ENCODE results near the gene ZNF77.
"Not testable (repeated sequence)": the region's sequence is repeated elsewhere in the genome, so short reads cannot be mapped to it uniquely, and the experiment has no call there.

Gene ZNF77

GRCh38 chr19:2906631-2907195, 38.1 kb downstream of the ZNF77 start:
- DNase-seq = no peak

GRCh38 chr19:2905918-2906519, 38.8 kb downstream of the ZNF77 start:
- DNase-seq = no peak

DNA sequence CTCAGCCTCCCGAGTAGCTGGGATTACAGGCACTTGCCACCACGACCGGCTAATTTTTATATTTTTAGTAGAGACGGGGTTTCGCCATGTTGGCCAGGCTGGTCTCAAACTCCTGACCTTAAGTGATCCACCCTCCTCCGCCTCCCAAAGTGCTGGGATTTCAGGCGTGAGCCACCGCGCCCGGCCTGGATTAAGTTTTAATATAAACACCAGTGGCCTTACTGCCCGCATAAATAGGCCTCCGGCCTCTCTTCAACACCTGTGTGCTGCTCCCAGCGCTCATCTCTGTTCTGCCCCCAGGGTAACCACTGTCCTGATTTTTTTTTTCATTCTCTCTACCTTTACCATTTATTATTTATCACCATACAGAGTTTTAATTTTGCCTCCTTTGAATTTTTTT, 41.4 kb downstream of the ZNF77 start:
- not testable (repeated sequence) for DNase-seq

DNA sequence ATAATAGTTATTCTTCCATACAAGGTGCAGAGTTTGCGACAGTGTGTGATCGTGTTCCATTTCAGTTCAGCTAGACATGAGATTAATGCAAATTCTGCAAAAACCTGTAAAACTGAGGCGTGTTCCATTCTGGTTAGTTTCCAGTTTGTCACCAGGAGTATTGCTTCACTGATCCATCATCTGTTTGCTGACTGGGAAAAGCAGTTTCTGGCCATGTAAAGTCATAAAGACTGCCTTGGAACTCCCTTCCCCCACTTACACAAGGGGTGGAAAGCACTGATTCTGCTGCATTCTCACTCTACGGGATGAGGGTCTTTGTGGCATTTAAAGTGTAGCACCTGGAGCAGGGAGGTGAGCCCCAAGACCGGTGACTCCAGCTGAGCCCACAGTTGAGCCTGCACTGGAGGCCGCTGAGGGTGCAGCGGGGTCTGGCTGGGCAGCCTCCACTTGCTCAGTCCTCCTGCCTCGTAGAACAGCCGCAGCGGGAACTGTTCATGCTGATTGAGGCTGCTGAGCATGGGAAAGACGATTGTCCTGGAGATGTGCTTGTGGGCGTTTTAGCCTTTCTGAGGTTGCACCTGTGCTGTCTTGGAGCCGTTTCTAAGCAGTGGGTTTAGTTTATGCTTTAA, 42.1 kb downstream of the ZNF77 start:
- DNase-seq = no peak

DNA sequence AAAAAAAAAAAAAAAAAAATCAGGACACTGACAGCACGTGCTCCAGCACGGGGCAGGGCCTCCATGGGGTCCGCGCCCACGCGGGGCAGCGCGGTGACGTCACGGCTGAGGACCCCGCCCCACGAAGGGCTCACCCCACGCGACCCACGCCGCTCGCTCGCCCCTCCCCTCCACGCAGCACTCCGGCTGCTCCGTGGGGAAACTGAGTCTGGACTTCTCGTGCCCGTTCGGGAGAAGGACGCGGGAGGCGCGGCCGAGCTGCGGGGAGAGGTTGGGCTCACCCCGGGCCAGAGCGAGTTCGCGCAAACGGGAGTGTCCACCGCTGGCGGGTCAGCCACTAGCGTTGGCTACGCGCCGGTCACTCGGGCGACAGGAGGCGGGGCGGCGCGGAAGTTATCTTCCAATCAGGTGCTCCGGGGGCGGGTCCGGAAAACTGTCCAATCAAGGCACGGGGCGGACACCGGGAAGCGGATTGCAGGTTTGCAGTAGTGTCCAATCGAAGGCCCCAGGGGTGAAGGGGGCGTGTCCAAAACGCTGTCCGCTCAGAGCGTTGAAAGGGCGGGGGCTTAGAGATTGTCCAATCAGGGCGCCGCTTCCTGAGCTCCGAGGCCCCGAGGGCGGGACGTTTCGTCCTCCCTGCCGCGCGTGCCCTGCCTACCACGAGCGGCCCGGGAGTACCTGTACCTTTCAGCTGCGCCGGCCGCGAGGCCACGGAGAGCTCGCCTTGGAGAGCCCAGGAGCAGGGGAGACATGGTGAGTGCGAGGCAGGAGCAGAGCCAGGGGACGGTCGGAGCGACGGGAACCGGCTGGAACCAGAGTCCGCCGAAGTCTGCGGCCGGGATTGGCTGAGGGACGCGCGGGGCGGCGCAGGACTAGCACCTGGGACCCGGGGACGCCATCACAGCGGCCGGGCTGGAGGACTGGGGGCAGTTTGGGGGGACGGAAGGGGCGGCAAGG, 44.2 kb downstream of the ZNF77 start, which contains the start of gene ZNF57:
Gene ZNF57 (plus strand): TSS at position 633 of the 957 bp plus-strand sequence. CDS start 118 bp downstream, at position 751.
- peak; percentile 80 for DNase-seq

DNA sequence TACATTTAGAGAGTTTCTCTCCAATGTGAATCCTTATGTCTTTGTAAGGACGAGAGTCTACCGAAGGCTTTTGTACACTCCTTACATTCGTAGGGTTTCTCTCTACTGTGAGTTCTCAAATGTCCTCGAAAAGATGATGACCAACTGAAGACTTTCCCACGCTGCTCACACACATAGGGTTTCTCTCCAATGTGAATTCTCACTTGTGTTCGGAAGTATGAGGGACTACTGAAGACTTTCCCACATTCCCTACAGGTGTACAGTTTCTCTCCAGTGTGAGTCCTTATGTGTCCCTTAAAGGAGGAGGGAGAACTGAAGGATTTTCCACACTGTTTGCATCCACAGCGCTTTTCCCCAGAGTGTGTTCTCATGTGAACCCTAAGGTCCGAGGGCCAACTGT, 48.1 kb downstream of the ZNF77 start:
- DNase-seq = no peak

- DNase-seq = not testable (repeated sequence)
These were observed 54.2 kb downstream of the ZNF77 start for GRCh38 chr19:2890531-2890930.

DNA sequence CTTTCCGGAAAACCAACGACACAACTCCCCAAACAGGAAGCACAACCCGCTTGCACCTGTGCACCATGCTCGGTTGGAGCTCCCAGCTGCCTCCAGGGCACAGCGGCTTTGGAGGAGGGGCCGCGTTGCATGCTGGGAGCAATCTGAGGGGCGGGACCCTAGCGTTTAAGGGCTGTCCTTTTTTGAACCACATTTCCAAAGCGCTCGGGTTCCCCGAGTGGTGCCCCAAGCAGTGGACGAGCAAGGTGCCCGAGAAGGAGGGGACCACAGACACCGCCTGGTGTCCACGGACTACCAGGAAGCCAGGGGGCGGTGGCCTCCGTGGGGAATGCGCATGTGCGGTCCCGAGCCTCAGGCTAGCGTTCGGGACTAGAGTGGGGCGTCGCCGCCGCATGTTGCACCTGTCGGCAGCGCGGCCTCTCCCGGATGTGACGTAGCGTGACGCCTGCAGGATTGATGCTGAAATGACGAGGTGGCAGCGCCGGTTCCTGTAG, 56.0 kb downstream of the ZNF77 start:
- no peak for DNase-seq

- DNase-seq = no peak
These were observed 57.3 kb downstream of the ZNF77 start for GRCh38 chr19:2887391-2887914.

GRCh38 chr19:2885736-2886135, 59.0 kb downstream of the ZNF77 start:
- DNase-seq = no peak

- DNase-seq = no peak
These were observed 60.9 kb downstream of the ZNF77 start for GRCh38 chr19:2883686-2884439.

Measured in activated gamma-delta T cell (primary cell).